ENCODE results near the gene GABRA5. TPM values are rescaled to one million over a fixed set of nuclear protein-coding genes. Genes with fewer than 3 reads are reported as not detected.

The GABRA5 gene
- total RNA-seq, 2 donors from 2014 or later: not detected

DNA sequence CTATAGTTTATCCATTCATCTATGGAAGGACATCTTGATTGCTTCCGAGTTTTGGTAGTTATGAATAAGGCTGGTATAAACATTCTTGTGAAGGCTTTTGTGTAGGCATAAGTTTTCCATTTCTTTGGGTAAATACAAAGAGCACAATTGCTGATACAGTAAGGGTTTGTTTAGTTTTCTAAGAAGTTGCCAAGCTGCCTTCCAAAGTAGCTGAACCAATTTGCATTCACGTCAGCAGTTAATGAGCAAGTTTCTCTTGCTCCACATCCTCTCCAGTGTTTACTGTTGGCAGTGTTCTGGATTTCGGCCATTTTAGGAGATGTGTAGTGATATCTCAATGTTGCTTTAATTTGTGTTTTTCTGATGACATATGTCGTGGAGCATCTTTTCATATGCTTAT is 34.2 kb downstream of the GABRA5 start:
- Mint-ChIP-seq H3K4me1 (no peaks in the 10 kb centered on the region), H3K27me3 (no peaks in the 10 kb centered on the region), H3K27ac (no peak overlapping the region), H3K36me3 (ENCODE audit: low read depth) (no peaks in the 10 kb centered on the region), H3K4me3 (no peak overlapping the region)
- H3K9me3 ChIP-seq (ENCODE audit: control insufficient read depth, low read length, poor library complexity, severe bottlenecking): no peaks in the 10 kb centered on the region
- ATAC-seq: no peak
- DNase-seq: no peak

DNA sequence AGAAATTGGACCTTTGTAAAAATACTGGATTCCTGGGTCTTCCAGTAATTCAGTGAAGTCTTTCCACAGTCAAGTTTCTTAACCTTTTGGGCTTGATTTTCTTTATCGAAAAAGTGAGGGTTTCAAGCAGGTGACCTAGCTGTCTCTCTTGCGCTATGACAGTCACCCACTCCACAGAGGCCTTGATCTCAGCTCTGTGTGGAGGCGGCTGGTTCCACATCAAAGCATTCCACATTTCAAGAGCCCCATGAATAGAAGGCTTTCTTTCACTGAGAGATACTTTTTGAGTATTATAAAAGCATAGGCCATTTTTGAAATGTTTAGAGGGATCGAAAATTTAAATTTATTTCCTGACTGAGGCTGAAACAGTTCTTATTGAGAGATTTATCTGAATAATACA is 43.9 kb downstream of the GABRA5 start:
- no peak overlapping the region for H3K27ac Mint-ChIP-seq
- no peak for ATAC-seq
- DNase-seq: no peak
- no peaks in the 10 kb centered on the region for H3K4me1 Mint-ChIP-seq
- no peaks in the 10 kb centered on the region for H3K9me3 ChIP-seq (ENCODE audit: control insufficient read depth, low read length, poor library complexity, severe bottlenecking)
- no peaks in the 10 kb centered on the region for H3K36me3 Mint-ChIP-seq (ENCODE audit: low read depth)
- no peaks in the 10 kb centered on the region for H3K27me3 Mint-ChIP-seq
- H3K4me3 Mint-ChIP-seq: no peak overlapping the region

DNA sequence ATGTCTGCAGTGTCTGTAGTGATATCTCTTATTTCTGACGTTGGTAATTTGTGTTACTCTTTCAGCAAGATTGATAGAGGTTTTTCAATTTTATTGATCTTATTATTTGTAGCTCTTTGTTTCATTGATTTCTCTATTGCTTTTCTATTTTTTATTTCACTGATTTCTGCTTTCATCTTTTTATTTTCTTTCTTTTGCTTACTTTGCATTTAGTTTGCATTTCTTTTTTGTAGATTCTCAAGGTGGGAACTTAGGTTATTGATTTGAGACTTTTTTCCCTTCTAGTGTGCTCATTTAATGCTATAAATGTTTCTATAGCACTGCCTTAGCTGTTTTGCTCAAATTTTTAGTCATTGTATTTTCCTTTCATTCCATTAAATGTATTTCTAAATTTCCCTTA is 54.6 kb downstream of the GABRA5 start:
- Mint-ChIP-seq H3K27ac (no peak overlapping the region), H3K4me1 (no peaks in the 10 kb centered on the region), H3K27me3 (no peaks in the 10 kb centered on the region), H3K36me3 (ENCODE audit: low read depth) (no peaks in the 10 kb centered on the region), H3K4me3 (no peak overlapping the region)
- ATAC-seq (no peak), DNase-seq (no peak)
- H3K9me3 ChIP-seq (ENCODE audit: control insufficient read depth, low read length, poor library complexity, severe bottlenecking): no peaks in the 10 kb centered on the region

DNA sequence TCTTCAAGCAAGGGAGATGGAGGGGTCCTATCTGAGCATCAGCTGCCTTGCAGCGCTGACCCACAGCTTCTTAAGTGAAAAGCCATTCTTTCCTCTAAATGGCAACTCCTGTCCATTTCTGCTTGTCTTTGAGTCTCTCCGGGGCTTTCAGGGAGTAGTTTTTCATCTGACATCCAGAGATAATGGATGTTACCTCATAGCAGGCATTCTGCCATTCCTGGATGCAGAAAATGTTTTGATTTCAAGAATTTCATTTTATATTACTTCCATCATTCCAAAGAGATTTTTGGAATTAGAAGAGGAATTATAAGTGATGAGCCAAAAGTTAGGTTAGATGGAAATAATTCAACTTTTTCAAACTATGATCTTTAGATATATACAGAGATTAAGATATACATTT is 59.2 kb downstream of the GABRA5 start:
- ATAC-seq (no peak), DNase-seq (no peak)
- Mint-ChIP-seq H3K4me1 (no peaks in the 10 kb centered on the region), H3K27ac (no peak overlapping the region), H3K4me3 (no peak overlapping the region), H3K27me3 (no peaks in the 10 kb centered on the region), H3K36me3 (ENCODE audit: low read depth) (no peaks in the 10 kb centered on the region)
- H3K9me3 ChIP-seq (ENCODE audit: control insufficient read depth, low read length, poor library complexity, severe bottlenecking): no peaks in the 10 kb centered on the region

DNA sequence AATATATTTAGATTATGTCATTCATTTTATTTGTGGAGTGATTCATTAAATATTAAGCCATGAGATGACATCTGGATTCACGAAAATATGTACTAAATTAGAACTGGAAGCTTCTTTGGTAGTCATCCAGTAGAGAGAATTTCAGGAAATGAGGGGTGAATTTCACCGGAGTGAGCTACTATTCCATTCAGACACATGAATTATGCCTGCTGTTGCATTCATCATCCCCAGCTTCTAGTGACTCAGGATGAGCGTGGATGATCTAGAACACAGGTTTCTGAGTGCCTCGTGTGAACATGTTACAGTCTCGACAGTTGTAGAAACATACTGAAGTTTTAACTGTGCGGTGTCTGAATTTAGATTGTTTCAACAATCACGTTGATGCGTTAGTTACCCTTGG is 61.2 kb downstream of the GABRA5 start:
- no peaks in the 10 kb centered on the region for H3K36me3 Mint-ChIP-seq (ENCODE audit: low read depth)
- H3K27ac Mint-ChIP-seq: no peak overlapping the region
- no peaks in the 10 kb centered on the region for H3K9me3 ChIP-seq (ENCODE audit: control insufficient read depth, low read length, poor library complexity, severe bottlenecking)
- DNase-seq: no peak
- no peaks in the 10 kb centered on the region for H3K27me3 Mint-ChIP-seq
- H3K4me1 Mint-ChIP-seq: no peaks in the 10 kb centered on the region
- ATAC-seq: no peak
- H3K4me3 Mint-ChIP-seq: no peak overlapping the region

DNA sequence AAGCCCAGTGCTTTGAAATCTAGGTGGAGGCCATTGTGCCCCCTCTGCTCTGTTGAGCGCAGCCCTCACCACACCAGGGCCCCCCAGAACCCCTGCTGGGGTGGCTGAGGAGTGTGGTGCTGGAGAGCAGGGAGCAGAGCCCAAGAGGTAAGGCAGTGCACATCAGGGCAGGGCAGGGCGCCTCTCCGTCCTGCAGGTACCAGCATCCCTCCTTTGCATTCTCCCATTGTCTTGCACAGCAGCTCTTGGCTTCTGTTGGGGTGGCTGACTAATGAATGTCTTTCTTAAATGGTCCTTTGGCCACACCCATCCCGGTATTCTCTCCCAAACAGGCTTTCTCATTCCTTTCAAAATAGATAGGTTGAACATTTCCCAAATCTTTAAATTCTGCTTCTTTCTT is 62.7 kb downstream of the GABRA5 start:
- H3K27me3 Mint-ChIP-seq: no peaks in the 10 kb centered on the region
- no peaks in the 10 kb centered on the region for H3K4me1 Mint-ChIP-seq
- H3K4me3 Mint-ChIP-seq: no peak overlapping the region
- DNase-seq (no peak), ATAC-seq (no peak)
- no peaks in the 10 kb centered on the region for H3K9me3 ChIP-seq (ENCODE audit: control insufficient read depth, low read length, poor library complexity, severe bottlenecking)
- no peaks in the 10 kb centered on the region for H3K36me3 Mint-ChIP-seq (ENCODE audit: low read depth)
- H3K27ac Mint-ChIP-seq: no peak overlapping the region

DNA sequence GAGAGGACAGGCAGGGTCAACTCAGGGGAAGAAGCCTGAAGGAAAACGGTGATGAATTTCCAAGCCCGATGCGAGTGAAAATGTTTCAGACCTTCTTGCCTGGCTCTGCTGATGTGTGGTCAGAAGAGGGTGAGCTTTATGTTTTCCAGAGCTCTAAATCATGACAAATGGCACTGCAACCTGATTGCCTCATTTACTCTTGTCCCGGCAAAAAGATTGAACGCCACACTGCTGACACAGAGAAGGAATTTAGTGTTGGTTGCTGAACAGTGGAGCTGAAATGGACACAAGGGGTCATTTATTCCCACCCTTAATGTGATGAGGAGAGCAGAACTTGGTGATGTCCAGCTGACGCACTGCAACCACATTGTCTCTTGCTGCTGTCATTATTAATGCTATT is 68.0 kb downstream of the GABRA5 start:
- Mint-ChIP-seq H3K27me3 (no peaks in the 10 kb centered on the region), H3K4me3 (no peak overlapping the region), H3K27ac (no peak overlapping the region), H3K4me1 (no peaks in the 10 kb centered on the region), H3K36me3 (ENCODE audit: low read depth) (no peaks in the 10 kb centered on the region)
- H3K9me3 ChIP-seq (ENCODE audit: control insufficient read depth, low read length, poor library complexity, severe bottlenecking): no peaks in the 10 kb centered on the region
- ATAC-seq (no peak), DNase-seq (no peak)

DNA sequence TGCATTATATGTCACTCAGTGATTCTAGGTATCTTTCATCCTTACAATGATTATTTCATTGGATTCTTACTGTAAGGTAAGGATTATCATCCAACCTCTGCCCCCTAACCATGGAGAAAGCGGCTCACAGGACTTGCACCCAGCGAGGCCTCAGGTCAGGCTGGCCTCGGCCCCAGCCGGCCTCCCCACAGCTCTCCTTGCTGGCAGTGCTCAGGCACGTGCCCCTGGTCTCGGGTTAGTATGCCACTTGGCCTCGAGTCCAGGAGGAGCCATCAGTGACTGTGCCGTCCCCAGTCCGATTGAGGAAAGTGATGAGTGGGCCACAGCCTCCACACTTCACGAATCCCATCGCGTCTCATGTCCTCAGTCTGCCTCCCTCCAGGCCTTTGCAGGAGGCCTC is 68.5 kb downstream of the GABRA5 start:
- H3K27ac Mint-ChIP-seq: no peak overlapping the region
- no peaks in the 10 kb centered on the region for H3K9me3 ChIP-seq (ENCODE audit: control insufficient read depth, low read length, poor library complexity, severe bottlenecking)
- no peak for ATAC-seq
- H3K4me3 Mint-ChIP-seq: no peak overlapping the region
- H3K36me3 Mint-ChIP-seq (ENCODE audit: low read depth): no peaks in the 10 kb centered on the region
- H3K4me1 Mint-ChIP-seq: no peaks in the 10 kb centered on the region
- no peaks in the 10 kb centered on the region for H3K27me3 Mint-ChIP-seq
- DNase-seq: no peak

DNA sequence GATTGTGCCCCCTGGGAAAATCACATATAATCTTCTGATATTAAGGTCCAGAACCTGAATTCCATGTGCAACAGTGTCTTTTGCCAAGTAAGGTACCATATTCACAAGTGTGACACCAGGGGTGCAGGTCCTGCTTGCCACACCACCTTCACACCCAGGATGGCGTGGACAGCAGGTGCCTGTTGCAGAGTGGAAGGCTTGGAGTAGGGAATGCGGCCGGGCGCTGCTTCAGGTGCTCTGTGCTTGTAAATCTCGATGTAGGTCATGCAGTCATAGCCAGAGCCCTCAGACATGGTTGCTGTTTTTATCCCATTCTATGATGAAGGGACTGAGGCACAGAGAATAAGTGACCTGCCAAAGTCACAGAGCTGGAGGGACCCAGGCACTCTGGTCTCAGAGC is 69.6 kb downstream of the GABRA5 start:
- no peaks in the 10 kb centered on the region for H3K36me3 Mint-ChIP-seq (ENCODE audit: low read depth)
- no peak overlapping the region for H3K4me3 Mint-ChIP-seq
- H3K9me3 ChIP-seq (ENCODE audit: control insufficient read depth, low read length, poor library complexity, severe bottlenecking): no peaks in the 10 kb centered on the region
- no peaks in the 10 kb centered on the region for H3K27me3 Mint-ChIP-seq
- H3K4me1 Mint-ChIP-seq: no peaks in the 10 kb centered on the region
- DNase-seq (no peak), ATAC-seq (no peak)
- H3K27ac Mint-ChIP-seq: no peak overlapping the region

DNA sequence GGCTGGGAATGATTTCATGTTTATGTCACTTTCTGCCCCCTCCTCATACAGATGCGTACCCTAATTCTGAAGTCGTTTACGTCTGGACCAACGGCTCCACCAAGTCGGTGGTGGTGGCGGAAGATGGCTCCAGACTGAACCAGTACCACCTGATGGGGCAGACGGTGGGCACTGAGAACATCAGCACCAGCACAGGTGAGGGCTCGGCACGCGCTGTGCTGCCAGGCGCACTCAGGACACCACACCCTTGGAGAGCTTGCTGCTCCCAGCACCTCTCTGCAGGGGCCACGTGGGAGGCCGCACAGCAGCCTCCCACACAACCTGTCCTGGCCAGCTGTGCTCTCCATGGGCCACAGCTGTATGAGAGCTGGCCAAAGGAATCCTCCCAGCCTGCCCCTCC is 70.3 kb downstream of the GABRA5 start:
- H3K4me3 Mint-ChIP-seq: no peak overlapping the region

DNA sequence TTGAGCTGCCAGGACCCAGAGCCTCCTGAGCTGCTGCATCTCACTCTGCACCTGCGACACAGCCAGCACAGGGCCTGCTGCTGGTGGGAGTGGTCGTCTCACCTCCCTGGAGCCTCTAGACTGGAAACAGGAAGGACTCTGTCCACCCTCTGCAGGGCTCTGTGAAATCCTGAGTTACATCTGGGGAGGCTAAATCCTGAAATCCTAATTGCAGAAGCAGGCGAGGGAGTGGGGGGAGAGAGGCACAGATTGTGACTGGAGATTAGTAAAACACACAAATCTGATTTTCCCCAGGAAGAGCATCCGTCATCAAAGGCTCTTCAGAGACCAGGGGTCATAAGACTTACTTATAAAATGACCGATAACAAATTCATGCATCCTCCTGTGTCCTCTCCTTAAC is 72.5 kb downstream of the GABRA5 start:
- no peaks in the 10 kb centered on the region for H3K36me3 Mint-ChIP-seq (ENCODE audit: low read depth)
- H3K27ac Mint-ChIP-seq: no peak overlapping the region
- no peaks in the 10 kb centered on the region for H3K27me3 Mint-ChIP-seq
- H3K9me3 ChIP-seq (ENCODE audit: control insufficient read depth, low read length, poor library complexity, severe bottlenecking): no peaks in the 10 kb centered on the region
- H3K4me3 Mint-ChIP-seq: no peak overlapping the region
- no peaks in the 10 kb centered on the region for H3K4me1 Mint-ChIP-seq
- no peak for ATAC-seq
- no peak for DNase-seq

More for the DNA sequence above, 70.3 kb downstream of the GABRA5 start:
- DNase-seq: no peak
- Mint-ChIP-seq H3K27ac (no peak overlapping the region), H3K36me3 (ENCODE audit: low read depth) (no peaks in the 10 kb centered on the region), H3K27me3 (no peaks in the 10 kb centered on the region), H3K4me1 (no peaks in the 10 kb centered on the region)
- no peaks in the 10 kb centered on the region for H3K9me3 ChIP-seq (ENCODE audit: control insufficient read depth, low read length, poor library complexity, severe bottlenecking)
- ATAC-seq: no peak

DNA sequence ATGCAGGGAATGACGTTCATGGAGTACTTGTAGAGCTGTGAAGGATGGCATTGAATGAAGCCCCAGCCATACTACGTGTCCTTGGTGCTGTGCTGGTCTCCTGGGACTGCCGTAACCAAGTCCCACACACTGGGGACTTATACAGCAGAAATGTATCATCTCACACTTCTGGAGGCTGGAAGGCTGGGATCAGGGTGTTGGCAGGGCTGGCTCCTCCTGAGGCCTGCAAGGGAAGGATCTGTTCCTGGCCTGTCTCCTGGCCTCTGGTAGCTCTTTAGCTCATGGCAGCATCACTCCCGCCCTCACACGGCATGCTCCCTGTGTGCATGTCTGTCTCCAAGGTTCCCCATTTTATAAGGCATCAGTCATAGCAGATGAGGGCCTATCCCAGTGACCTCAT is 74.6 kb downstream of the GABRA5 start:
- Mint-ChIP-seq H3K27me3 (no peaks in the 10 kb centered on the region), H3K27ac (no peak overlapping the region), H3K36me3 (ENCODE audit: low read depth) (no peaks in the 10 kb centered on the region), H3K4me1 (no peaks in the 10 kb centered on the region), H3K4me3 (no peak overlapping the region)
- H3K9me3 ChIP-seq (ENCODE audit: control insufficient read depth, low read length, poor library complexity, severe bottlenecking): no peaks in the 10 kb centered on the region
- ATAC-seq: no peak
- DNase-seq: no peak

DNA sequence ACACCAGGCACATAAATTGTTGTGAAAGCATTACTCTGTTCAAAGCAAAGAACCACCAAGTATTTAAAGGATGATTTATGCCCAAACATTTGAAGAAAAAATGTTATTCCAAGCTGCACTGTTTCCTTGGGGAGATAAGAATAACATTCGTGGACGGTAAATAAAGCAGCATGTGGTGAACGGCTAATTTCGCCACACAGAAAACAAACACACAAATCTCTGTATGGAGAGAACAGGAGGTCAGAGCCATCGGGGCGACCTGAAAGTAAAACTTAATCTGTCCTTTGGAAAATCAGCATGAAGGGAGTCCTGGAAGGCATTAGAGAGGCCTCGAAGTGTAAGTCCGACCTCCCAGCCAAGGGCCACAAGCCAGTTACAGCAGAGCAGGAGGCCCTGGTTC is 77.0 kb downstream of the GABRA5 start:
- no peaks in the 10 kb centered on the region for H3K4me1 Mint-ChIP-seq
- H3K27ac Mint-ChIP-seq: no peak overlapping the region
- no peaks in the 10 kb centered on the region for H3K27me3 Mint-ChIP-seq
- no peaks in the 10 kb centered on the region for H3K36me3 Mint-ChIP-seq (ENCODE audit: low read depth)
- DNase-seq: no peak
- no peak overlapping the region for H3K4me3 Mint-ChIP-seq
- ATAC-seq: no peak
- H3K9me3 ChIP-seq (ENCODE audit: control insufficient read depth, low read length, poor library complexity, severe bottlenecking): no peaks in the 10 kb centered on the region

DNA sequence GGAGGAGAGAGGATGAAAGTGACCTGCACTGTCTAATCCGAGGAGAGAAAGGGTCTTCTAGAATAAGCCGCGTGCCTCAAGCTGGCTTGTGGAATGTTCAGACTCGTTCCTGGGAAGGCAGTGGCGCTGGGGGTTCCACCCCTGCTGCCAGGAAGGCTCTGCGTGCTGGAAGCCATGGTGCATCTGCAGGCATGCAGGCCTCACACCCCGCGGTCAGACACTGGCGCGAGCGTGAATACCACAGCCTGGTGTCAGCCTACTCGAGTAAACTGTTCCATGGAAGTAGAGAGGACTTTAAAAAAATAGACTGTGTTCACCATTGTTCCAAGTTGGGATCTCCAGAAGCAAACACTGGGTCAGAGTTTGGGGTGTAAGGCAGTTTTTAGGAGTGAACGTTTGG is 78.2 kb downstream of the GABRA5 start:
- no peaks in the 10 kb centered on the region for H3K4me1 Mint-ChIP-seq
- H3K9me3 ChIP-seq (ENCODE audit: control insufficient read depth, low read length, poor library complexity, severe bottlenecking): no peaks in the 10 kb centered on the region
- H3K27me3 Mint-ChIP-seq: no peaks in the 10 kb centered on the region
- H3K4me3 Mint-ChIP-seq: no peak overlapping the region
- DNase-seq: no peak
- H3K36me3 Mint-ChIP-seq (ENCODE audit: low read depth): no peaks in the 10 kb centered on the region
- H3K27ac Mint-ChIP-seq: no peak overlapping the region
- no peak for ATAC-seq

DNA sequence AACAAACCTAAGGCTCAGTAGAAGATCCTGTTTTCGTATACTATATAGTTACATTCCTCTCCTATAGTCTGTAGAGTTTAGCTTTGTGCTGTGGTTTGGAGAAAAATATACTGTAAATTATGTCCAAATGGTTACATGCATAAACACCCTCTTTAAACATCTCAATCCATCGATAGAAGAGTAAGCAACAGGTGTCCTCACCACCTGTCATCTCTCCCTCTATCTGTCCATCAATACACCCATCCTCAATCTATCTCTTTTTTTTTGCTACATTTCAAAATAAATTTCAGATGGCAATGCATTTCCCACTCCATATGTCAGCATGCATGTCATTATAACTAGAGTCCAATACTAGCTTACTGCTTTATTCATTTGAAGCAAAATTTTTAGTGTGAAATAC is 83.1 kb downstream of the GABRA5 start:
- no peaks in the 10 kb centered on the region for H3K9me3 ChIP-seq (ENCODE audit: control insufficient read depth, low read length, poor library complexity, severe bottlenecking)
- DNase-seq (no peak), ATAC-seq (no peak)
- H3K4me1 Mint-ChIP-seq: no peaks in the 10 kb centered on the region
- H3K27ac Mint-ChIP-seq: no peak overlapping the region
- no peaks in the 10 kb centered on the region for H3K36me3 Mint-ChIP-seq (ENCODE audit: low read depth)
- H3K4me3 Mint-ChIP-seq: no peak overlapping the region
- H3K27me3 Mint-ChIP-seq: no peaks in the 10 kb centered on the region

Data from T-helper 17 cell (primary cell).